ENCODE measurements around the gene ANKRD23.

The ANKRD23 gene

DNA sequence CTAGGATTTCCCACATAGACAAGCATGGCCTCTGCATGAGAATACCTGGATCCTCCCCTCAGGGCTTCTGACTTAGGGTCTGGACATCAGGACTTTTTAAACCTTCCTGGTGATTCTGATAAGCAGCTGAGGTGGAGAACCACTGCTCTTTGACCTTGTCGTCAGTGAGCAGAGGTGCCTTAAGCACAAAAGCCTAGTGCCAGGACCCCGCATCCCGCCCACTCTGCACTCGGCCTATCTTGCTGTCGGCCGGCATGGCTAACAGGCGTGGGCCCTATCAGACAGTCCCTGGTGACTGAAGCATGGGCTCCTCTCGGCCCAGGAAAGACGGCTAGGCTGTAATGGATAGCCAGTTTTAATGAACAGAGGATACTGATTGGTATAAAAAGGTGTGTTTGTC, 6.2 kb downstream of the ANKRD23 start:
- no peak for DNase-seq

GRCh38 chr2:96835830-96836229, 8.0 kb downstream of the ANKRD23 start:
- DNase-seq, result no peak

DNA sequence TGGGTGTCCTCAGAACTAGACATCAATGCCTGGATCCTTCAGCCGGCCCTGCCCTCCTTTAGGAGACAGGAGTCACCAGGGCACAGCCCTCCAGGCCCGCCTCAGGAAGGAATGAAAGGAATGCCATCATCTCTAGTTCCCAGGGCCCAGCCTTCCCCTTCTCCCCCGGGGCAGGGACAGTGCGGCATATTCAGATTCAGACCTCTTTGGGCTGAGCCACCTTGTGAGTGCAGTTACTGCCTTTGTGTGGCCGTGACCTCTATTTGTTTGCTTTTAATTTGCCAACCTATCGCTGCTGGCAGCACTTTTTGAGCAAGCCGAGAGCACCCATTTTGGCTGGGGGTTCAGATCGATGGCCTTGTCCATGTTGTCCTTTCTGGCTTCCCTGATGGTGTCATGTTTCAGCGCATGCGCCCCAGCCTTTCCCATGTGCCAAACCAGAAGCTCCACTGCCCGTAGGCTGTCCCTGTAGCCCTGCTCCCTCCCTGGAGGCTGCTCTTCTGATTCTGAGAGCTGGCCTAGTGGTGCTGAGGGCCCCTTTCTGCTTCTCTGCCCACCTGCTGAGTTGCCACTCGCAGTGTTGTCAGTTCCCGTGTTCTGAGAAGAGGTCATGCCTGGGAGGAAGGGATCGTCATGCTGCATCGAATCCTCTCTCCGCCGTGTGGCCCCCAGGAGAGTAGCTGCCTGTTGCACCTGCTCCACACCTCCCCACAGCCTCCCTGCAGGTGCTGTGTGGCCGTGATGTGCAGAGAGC, 10.9 kb downstream of the ANKRD23 start:
- DNase-seq, result no peak

GRCh38 chr2:96832408-96832753, 11.4 kb downstream of the ANKRD23 start:
- DNase-seq, result no peak

- no peak for DNase-seq
These were observed 12.1 kb downstream of the ANKRD23 start for GRCh38 chr2:96831679-96832078.

GRCh38 chr2:96830044-96830562, 13.7 kb downstream of the ANKRD23 start:
- no peak for DNase-seq

DNA sequence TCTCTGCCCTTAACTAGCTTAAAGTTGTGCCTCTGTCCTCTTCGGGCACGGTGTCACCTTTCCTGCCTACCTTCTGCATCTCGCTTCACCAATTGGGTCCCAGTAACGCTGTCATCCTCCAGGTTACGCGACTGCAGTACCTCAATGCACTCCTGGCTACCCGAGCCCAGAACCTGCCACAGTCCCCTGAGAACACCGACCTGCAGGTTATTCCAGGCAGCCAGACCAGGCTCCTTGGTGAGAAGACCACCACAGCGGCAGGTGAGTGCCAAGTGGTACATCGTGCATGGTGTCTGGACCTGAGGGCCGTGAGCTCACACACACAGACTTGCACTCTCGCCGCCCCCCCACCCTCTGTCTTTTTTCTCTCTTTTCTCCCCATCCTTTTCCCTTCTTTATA, 14.9 kb downstream of the ANKRD23 start:
- DNase-seq, result no peak

DNA sequence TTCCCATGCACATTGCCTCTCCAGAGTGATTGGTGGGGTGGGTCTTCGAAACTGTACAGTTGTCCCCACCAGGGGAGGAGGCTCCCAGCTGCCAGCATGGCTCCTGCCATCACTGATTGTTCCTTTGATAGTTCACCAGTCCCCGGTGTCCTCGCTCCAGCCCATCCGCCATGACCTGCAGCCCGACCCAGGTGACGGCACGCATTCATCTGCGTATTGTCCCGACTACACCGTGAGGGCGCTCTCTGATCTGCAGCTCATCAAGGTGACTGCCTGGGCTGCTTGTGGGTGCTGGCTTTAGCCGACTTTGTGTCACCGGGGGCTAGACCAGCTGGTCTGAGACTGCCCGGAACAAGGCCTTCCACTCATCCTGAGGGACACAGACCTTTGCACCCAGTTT, 15.4 kb downstream of the ANKRD23 start:
- DNase-seq, result no peak

GRCh38 chr2:96826546-96827278, 17.1 kb downstream of the ANKRD23 start:
- no peak for DNase-seq

DNA sequence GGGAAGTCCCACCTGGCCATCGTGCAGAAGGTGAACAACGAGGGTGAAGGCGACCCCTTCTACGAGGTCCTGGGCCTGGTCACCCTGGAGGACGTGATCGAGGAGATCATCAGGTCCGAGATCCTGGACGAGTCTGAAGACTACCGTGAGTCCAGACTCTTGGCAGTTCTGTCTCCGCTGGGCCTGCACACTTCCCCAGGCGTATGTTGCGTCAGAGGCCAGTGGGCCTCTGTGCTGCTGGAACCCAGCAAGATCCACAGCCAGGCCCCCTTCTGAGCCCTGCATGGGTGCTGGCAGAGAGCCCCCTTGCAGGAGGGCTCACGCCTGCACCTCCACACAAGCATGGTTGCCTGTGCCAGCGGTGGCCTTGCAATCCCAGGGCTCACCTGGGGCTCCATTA, 18.8 kb downstream of the ANKRD23 start:
- DNase-seq, result no peak

DNA sequence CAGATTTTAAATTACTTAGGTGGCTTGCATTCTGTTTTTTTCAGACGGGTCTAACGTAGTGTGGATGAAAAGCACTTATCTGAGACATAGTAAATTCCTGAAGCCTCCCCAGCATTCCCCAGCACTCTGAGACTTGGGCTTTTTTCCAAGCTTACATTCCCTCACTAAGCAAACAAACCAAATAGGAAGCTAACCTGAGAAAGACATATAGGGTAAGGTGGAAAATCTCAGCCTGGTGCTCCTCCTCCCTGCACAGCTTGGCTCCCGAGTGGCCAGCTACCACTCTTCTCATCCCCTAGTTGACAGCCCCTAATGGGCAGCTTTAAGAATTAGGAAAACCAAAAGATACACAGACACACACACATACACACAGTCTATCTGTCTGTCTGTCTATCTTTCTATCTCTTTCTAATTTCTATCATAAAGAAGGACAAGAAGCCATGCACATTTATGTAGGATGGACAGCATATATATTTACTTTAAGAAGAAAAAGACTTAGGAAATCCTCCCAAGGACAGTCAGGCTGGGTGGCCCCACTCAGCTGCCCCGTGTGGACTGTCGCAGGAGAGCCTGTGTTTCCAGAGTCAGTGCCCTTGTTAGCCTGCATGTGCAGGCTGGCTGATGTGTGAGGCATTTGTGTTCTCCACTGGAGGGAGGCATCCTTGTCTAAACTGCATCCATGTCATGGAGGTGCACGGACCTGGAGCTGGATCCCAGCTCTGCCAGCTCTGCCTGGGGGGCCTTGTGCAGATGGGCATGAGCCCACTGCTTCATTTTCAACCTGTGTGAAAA, 19.5 kb downstream of the ANKRD23 start:
- DNase-seq, result no peak

DNA sequence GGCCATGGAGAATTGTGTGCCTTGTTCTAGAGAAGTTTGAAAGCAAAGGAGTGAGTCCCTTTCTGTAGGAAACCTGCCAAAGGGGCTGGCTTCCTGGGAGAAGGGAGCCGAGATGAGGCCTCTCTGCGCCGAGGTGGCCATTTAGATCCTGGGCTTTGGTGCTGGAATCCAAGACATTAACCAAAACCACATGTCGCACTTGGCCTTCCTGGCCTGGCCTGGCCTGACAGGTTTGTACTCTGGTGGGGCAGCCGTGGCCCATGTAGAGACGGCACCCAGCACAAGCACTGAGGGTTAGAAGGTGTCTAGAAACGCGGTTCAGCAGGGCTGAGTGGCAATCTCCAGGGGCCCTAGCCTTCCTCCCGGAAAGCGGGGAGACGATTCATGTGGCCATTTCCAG, 20.6 kb downstream of the ANKRD23 start:
- no peak for DNase-seq

GRCh38 chr2:96822786-96823185, 21.0 kb downstream of the ANKRD23 start:
- DNase-seq, result no peak

GRCh38 chr2:96821113-96821675, 22.6 kb downstream of the ANKRD23 start:
- DNase-seq, result no peak

GRCh38 chr2:96819876-96820511, 23.8 kb downstream of the ANKRD23 start:
- no peak for DNase-seq

- DNase-seq, result no peak
These were observed 24.5 kb downstream of the ANKRD23 start for GRCh38 chr2:96819128-96819875.

DNA sequence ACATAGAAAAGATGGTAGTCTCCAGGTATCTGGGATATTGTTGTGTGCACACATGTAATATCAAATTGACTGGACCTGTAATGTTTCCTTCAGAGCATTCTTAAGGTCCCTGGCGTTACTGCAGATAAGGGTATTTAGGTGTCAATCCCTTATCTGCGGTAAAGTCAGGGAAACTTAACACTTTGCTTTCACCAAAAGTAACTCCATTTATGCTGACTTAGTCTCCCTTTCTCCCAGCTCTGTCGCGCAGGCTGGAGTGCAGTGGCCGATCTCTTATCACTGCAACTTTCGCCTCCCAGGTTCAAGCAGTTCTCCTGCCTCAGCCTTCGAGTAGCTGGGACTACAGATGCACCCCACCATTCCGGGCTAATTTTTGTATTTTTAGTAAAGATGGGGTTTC, 25.9 kb downstream of the ANKRD23 start:
- DNase-seq, result no peak

GRCh38 chr2:96816836-96817702, 26.8 kb downstream of the ANKRD23 start:
- peak in 2 of 4 experiments; percentile 4 to 85 for DNase-seq

DNA sequence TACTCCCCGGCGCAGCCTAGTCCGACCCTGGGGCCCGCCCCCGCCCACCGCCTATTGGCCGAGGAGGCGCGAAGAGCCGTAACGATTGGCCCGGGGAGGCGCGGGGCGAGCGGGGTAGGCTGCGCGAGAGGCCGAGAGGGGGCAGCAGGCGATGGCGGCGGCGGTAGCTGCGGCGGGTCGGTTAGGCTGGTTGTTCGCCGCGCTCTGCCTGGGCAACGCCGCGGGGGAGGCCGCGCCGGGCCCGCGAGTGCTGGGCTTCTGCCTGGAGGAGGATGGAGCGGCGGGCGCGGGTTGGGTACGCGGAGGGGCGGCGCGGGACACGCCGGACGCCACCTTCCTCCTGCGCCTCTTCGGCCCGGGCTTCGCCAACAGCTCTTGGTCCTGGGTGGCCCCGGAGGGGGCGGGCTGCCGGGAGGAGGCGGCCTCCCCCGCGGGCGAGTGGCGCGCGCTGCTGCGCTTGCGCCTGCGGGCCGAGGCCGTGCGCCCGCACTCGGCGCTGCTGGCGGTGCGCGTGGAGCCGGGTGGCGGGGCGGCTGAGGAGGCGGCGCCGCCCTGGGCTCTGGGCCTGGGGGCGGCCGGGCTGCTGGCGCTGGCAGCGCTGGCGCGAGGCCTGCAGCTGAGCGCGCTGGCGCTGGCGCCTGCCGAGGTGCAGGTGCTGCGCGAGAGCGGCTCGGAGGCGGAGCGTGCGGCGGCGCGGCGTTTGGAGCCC, 27.5 kb downstream of the ANKRD23 start, which contains the start of gene CNNM3:
Gene CNNM3, plus strand, starts transcription at position 142 of the 709 bp plus-strand sequence. Its CDS starts 10 bp downstream, at position 152.
- DNase-seq, result peak; percentile 95 to 99 (median 96)
